Stimulated activated naive CD8-positive, alpha-beta T cell treated with anti-CD3 and anti-CD28 coated beads, Interleukin-15, Interleukin-2, amounts not matched to agents 100 ng/mL and 50 ng/mL, for 24 hours (primary cell): ENCODE results near the gene POLD4.
"Not testable (repeated sequence)": the region's sequence is repeated elsewhere in the genome, so short reads cannot be mapped to it uniquely, and the experiment has no call there.

ENCODE experiments used
- H3K27ac Mint-ChIP-seq: one replicate; pipeline ENCODE4 v1.8.0; 2021; ENCODE audit warnings: mild to moderate bottlenecking, mixed read lengths
- H3K27me3 Mint-ChIP-seq: one replicate; pipeline ENCODE4 v1.8.0; 2021; ENCODE audit warnings: mixed read lengths
- H3K36me3 Mint-ChIP-seq: one replicate; pipeline ENCODE4 v1.8.0; 2021; ENCODE audit warnings: low read depth, mixed read lengths
- H3K4me1 Mint-ChIP-seq: one replicate; pipeline ENCODE4 v1.8.0; 2021; ENCODE audit warnings: low read depth, mixed read lengths
- H3K4me3 Mint-ChIP-seq: one replicate; pipeline ENCODE4 v1.8.0; 2021; ENCODE audit warnings: mild to moderate bottlenecking, mixed read lengths
- H3K9me3 Mint-ChIP-seq: one replicate; pipeline ENCODE4 v1.8.0; 2021; ENCODE audit warnings: mixed read lengths

POLD4 gene

GRCh38 chr11:67353317-67354074, at the start of gene POLD4:
Gene POLD4 (minus strand): TSS chr11:67353546. CDS start chr11:67353399, 147 bp downstream.
- Mint-ChIP-seq H3K9me3 (no peaks in the 10 kb centered on the region), H3K4me1 (peaks cover 75% of the 10 kb centered on the region)

GRCh38 chr11:67403085-67403484, 49.7 kb upstream of the POLD4 start:
- Mint-ChIP-seq H3K36me3 (peaks cover 29% of the 10 kb centered on the region), H3K4me3 (peak overlapping the region; percentile 98), H3K4me1 (peaks cover 76% of the 10 kb centered on the region), H3K27ac (peak overlapping the region; percentile 97)
- H3K9me3 Mint-ChIP-seq, H3K27me3 Mint-ChIP-seq: not testable (repeated sequence)

More at GRCh38 chr11:67353317-67354074, at the start of gene POLD4:
- no peaks in the 10 kb centered on the region for H3K27me3 Mint-ChIP-seq
- H3K27ac Mint-ChIP-seq = peak within 1 kb of the TSS; percentile 98
- no peaks in the 10 kb centered on the region for H3K36me3 Mint-ChIP-seq
- peak within 1 kb of the TSS; percentile 99 for H3K4me3 Mint-ChIP-seq

- not testable (repeated sequence) for H3K27me3 Mint-ChIP-seq, H3K9me3 Mint-ChIP-seq
- Mint-ChIP-seq H3K36me3 (peaks cover 33% of the 10 kb centered on the region), H3K4me3 (peak overlapping the region; percentile 74), H3K4me1 (peaks cover 75% of the 10 kb centered on the region), H3K27ac (peak overlapping the region; percentile 97)
Measured at GRCh38 chr11:67402192-67402839, 49.0 kb upstream of the POLD4 start.

- Mint-ChIP-seq H3K4me1 (peaks cover 75% of the 10 kb centered on the region), H3K27me3 (no peaks in the 10 kb centered on the region), H3K27ac (peak within 1 kb of the TSS; percentile 97), H3K4me3 (peak within 1 kb of the TSS; percentile 90), H3K9me3 (no peaks in the 10 kb centered on the region), H3K36me3 (peaks cover 32% of the 10 kb centered on the region)
Measured at GRCh38 chr11:67401495-67402191, 48.3 kb upstream of the POLD4 start, which contains the start of gene PPP1CA. Gene PPP1CA (minus strand): TSS chr11:67401858. CDS start chr11:67401782, 76 bp downstream.

- peak overlapping the region; percentile 87 for H3K27ac Mint-ChIP-seq
- peaks cover 72% of the 10 kb centered on the region for H3K4me1 Mint-ChIP-seq
- peaks cover 28% of the 10 kb centered on the region for H3K36me3 Mint-ChIP-seq
- no peaks in the 10 kb centered on the region for H3K9me3 Mint-ChIP-seq
- no peaks in the 10 kb centered on the region for H3K27me3 Mint-ChIP-seq
- peak overlapping the region; percentile 90 for H3K4me3 Mint-ChIP-seq
Measured at GRCh38 chr11:67400942-67401494, 47.7 kb upstream of the POLD4 start.

GRCh38 chr11:67400251-67400941, 47.0 kb upstream of the POLD4 start:
- H3K36me3 Mint-ChIP-seq = peaks cover 27% of the 10 kb centered on the region
- no peaks in the 10 kb centered on the region for H3K9me3 Mint-ChIP-seq
- H3K27ac Mint-ChIP-seq = peak overlapping the region; percentile 87
- H3K27me3 Mint-ChIP-seq = no peaks in the 10 kb centered on the region
- H3K4me1 Mint-ChIP-seq = peaks cover 68% of the 10 kb centered on the region
- H3K4me3 Mint-ChIP-seq = peak overlapping the region; percentile 90

- peaks cover 59% of the 10 kb centered on the region for H3K4me1 Mint-ChIP-seq
- H3K4me3 Mint-ChIP-seq = peak overlapping the region; percentile 20
- H3K27ac Mint-ChIP-seq = no peak overlapping the region
- no peaks in the 10 kb centered on the region for H3K27me3 Mint-ChIP-seq
- H3K36me3 Mint-ChIP-seq = peaks cover 28% of the 10 kb centered on the region
- H3K9me3 Mint-ChIP-seq = no peaks in the 10 kb centered on the region
Measured at GRCh38 chr11:67398661-67399563, 45.6 kb upstream of the POLD4 start.

GRCh38 chr11:67397986-67398660, 44.8 kb upstream of the POLD4 start:
- H3K27ac Mint-ChIP-seq = peak overlapping the region; percentile 55
- peak overlapping the region; percentile 13 for H3K4me3 Mint-ChIP-seq
- H3K27me3 Mint-ChIP-seq = no peaks in the 10 kb centered on the region
- H3K36me3 Mint-ChIP-seq = peaks cover 32% of the 10 kb centered on the region
- H3K9me3 Mint-ChIP-seq = no peaks in the 10 kb centered on the region
- H3K4me1 Mint-ChIP-seq = peaks cover 60% of the 10 kb centered on the region

GRCh38 chr11:67397536-67397935, 44.2 kb upstream of the POLD4 start:
- H3K36me3 Mint-ChIP-seq = peaks cover 32% of the 10 kb centered on the region
- no peaks in the 10 kb centered on the region for H3K27me3 Mint-ChIP-seq
- H3K27ac Mint-ChIP-seq = peak overlapping the region; percentile 55
- peaks cover 60% of the 10 kb centered on the region for H3K4me1 Mint-ChIP-seq
- H3K9me3 Mint-ChIP-seq = no peaks in the 10 kb centered on the region
- H3K4me3 Mint-ChIP-seq = peak overlapping the region; percentile 13

- Mint-ChIP-seq H3K27me3 (no peaks in the 10 kb centered on the region), H3K4me1 (peaks cover 57% of the 10 kb centered on the region), H3K9me3 (no peaks in the 10 kb centered on the region), H3K27ac (peak overlapping the region; percentile 80), H3K36me3 (peaks cover 32% of the 10 kb centered on the region), H3K4me3 (peak overlapping the region; percentile 39)
Measured at GRCh38 chr11:67396587-67397389, 43.4 kb upstream of the POLD4 start.

- H3K36me3 Mint-ChIP-seq = peaks cover 32% of the 10 kb centered on the region
- H3K27me3 Mint-ChIP-seq = no peaks in the 10 kb centered on the region
- peaks cover 59% of the 10 kb centered on the region for H3K4me1 Mint-ChIP-seq
- H3K9me3 Mint-ChIP-seq = no peaks in the 10 kb centered on the region
- peak overlapping the region; percentile 36 for H3K27ac Mint-ChIP-seq
- H3K4me3 Mint-ChIP-seq = no peak overlapping the region
Measured at GRCh38 chr11:67396259-67396581, 42.9 kb upstream of the POLD4 start.

GRCh38 chr11:67395555-67396258, 42.4 kb upstream of the POLD4 start:
- peaks cover 63% of the 10 kb centered on the region for H3K4me1 Mint-ChIP-seq
- H3K36me3 Mint-ChIP-seq = peaks cover 32% of the 10 kb centered on the region
- H3K4me3 Mint-ChIP-seq = no peak overlapping the region
- H3K9me3 Mint-ChIP-seq = no peaks in the 10 kb centered on the region
- peak overlapping the region; percentile 36 for H3K27ac Mint-ChIP-seq
- no peaks in the 10 kb centered on the region for H3K27me3 Mint-ChIP-seq
